ENCODE results near the gene FRMPD4. TPM values are rescaled to one million over a fixed set of nuclear protein-coding genes. Genes with fewer than 3 reads are reported as not detected.

The FRMPD4 gene
- total and polyA plus RNA-seq, 2 experiments from 2014 or later, result 0.19 to 0.80 TPM

DNA sequence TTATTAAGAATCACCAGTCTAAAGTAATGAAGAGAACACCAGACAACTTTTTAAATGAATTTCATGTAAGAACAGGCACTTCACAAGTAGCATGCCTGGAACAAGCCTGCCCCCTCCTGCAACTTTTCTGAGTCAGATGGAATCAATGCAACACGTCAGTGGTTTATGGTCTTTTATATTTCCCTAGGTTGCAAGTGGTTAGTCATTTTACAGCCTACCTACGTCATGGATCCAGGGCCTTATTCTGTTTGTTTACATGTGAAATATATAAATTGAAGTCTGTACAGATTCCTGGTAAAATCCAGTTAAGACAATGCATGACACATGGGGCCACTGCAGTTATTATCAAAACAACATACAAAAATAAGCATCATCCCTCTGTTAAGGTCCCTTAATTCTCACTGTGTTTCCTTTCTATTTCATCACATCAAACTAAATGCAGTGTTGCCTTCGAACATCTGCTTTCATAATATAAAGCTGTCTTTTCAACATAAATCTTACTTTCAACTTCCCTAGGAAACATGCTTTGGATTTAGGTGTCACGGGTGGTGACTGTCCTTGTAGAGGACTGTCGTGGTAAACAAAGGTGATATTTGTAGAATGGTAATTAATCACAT lies 309.3 kb downstream of the FRMPD4 start (continued):
- TF ChIP-seq, protein P1, sequence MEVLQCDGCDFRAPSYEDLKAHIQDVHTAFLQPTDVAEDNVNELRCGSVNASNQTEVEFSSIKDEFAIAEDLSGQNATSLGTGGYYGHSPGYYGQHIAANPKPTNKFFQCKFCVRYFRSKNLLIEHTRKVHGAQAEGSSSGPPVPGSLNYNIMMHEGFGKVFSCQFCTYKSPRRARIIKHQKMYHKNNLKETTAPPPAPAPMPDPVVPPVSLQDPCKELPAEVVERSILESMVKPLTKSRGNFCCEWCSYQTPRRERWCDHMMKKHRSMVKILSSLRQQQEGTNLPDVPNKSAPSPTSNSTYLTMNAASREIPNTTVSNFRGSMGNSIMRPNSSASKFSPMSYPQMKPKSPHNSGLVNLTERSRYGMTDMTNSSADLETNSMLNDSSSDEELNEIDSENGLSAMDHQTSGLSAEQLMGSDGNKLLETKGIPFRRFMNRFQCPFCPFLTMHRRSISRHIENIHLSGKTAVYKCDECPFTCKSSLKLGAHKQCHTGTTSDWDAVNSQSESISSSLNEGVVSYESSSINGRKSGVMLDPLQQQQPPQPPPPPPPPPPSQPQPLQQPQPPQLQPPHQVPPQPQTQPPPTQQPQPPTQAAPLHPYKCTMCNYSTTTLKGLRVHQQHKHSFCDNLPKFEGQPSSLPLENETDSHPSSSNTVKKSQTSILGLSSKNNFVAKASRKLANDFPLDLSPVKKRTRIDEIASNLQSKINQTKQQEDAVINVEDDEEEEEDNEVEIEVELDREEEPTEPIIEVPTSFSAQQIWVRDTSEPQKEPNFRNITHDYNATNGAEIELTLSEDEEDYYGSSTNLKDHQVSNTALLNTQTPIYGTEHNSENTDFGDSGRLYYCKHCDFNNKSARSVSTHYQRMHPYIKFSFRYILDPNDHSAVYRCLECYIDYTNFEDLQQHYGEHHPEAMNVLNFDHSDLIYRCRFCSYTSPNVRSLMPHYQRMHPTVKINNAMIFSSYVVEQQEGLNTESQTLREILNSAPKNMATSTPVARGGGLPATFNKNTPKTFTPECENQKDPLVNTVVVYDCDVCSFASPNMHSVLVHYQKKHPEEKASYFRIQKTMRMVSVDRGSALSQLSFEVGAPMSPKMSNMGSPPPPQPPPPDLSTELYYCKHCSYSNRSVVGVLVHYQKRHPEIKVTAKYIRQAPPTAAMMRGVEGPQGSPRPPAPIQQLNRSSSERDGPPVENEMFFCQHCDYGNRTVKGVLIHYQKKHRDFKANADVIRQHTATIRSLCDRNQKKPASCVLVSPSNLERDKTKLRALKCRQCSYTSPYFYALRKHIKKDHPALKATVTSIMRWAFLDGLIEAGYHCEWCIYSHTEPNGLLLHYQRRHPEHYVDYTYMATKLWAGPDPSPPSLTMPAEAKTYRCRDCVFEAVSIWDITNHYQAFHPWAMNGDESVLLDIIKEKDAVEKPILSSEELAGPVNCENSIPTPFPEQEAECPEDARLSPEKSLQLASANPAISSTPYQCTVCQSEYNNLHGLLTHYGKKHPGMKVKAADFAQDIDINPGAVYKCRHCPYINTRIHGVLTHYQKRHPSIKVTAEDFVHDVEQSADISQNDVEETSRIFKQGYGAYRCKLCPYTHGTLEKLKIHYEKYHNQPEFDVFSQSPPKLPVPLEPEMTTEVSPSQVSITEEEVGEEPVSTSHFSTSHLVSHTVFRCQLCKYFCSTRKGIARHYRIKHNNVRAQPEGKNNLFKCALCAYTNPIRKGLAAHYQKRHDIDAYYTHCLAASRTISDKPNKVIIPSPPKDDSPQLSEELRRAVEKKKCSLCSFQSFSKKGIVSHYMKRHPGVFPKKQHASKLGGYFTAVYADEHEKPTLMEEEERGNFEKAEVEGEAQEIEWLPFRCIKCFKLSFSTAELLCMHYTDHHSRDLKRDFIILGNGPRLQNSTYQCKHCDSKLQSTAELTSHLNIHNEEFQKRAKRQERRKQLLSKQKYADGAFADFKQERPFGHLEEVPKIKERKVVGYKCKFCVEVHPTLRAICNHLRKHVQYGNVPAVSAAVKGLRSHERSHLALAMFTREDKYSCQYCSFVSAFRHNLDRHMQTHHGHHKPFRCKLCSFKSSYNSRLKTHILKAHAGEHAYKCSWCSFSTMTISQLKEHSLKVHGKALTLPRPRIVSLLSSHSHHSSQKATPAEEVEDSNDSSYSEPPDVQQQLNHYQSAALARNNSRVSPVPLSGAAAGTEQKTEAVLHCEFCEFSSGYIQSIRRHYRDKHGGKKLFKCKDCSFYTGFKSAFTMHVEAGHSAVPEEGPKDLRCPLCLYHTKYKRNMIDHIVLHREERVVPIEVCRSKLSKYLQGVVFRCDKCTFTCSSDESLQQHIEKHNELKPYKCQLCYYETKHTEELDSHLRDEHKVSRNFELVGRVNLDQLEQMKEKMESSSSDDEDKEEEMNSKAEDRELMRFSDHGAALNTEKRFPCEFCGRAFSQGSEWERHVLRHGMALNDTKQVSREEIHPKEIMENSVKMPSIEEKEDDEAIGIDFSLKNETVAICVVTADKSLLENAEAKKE (CRISPR knock-in tag; IDR thresholded peaks at IDR 0.05), result no peak
- no peak for TF ChIP-seq POLR2AphosphoS5 (IDR thresholded peaks at IDR 0.05; ENCODE audit: low read depth)
- TF ChIP-seq, protein P2, sequence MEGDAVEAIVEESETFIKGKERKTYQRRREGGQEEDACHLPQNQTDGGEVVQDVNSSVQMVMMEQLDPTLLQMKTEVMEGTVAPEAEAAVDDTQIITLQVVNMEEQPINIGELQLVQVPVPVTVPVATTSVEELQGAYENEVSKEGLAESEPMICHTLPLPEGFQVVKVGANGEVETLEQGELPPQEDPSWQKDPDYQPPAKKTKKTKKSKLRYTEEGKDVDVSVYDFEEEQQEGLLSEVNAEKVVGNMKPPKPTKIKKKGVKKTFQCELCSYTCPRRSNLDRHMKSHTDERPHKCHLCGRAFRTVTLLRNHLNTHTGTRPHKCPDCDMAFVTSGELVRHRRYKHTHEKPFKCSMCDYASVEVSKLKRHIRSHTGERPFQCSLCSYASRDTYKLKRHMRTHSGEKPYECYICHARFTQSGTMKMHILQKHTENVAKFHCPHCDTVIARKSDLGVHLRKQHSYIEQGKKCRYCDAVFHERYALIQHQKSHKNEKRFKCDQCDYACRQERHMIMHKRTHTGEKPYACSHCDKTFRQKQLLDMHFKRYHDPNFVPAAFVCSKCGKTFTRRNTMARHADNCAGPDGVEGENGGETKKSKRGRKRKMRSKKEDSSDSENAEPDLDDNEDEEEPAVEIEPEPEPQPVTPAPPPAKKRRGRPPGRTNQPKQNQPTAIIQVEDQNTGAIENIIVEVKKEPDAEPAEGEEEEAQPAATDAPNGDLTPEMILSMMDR (conservative IDR thresholded peaks at IDR 0.05; ENCODE audit: low read depth in 2 of 2), result 0 out of 4 replicates have a peak, but pooled peaks of 1 of the 2 experiments have one; percentile 25

DNA sequence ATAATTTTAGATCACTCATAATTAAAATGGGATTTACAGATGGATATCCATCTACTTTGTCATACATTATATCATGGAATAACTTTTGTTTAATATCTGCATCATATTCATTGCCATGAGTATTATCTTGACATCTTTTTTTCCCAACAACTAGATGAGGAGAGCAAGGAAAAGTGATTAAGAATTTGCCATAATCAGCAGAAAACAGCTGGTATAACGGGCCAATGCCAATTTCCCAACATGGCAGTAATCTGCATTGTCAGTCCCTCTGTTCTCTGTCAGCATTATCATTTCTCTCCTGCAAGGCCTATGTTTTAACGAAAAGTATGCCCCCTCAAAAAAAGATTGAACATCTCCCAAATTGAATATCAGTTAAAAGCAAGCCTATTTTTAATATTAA lies 314.0 kb downstream of the FRMPD4 start:
- Mint-ChIP-seq H3K9me3 (no peaks in the 10 kb centered on the region), H3K4me1 (no peaks in the 10 kb centered on the region), H3K4me3 (no peak overlapping the region), H3K36me3 (ENCODE audit: low read depth) (no peaks in the 10 kb centered on the region), H3K27ac (no peak overlapping the region), H3K27me3 (ENCODE audit: insufficient read depth, low read depth, poor library complexity) (peaks cover 3% of the 10 kb centered on the region)
- DNase-seq (ENCODE audit: low spot score), result no peak
- Histone ChIP-seq H2AFZ (no peak overlapping the region), H3K36me3 (ENCODE audit: insufficient read depth) (no peaks in the 10 kb centered on the region), H3F3A (replicated peaks; ENCODE audit: low read depth) (no peaks in the 10 kb centered on the region), H3K4me3 (no peak overlapping the region), H3K4me1 (ENCODE audit: insufficient read depth) (no peaks in the 10 kb centered on the region), H4K20me1 (replicated peaks; ENCODE audit: insufficient read depth) (no peaks in the 10 kb centered on the region), H3K79me2 (replicated peaks; ENCODE audit: insufficient read depth) (no peaks in the 10 kb centered on the region), H3K4me2 (no peak overlapping the region), H3K27ac (ENCODE audit: low read depth) (no peak overlapping the region), H3K9me2 (ENCODE audit: insufficient read depth) (no peaks in the 10 kb centered on the region), H3K27me3 (ENCODE audit: insufficient read depth) (no peaks in the 10 kb centered on the region)
- no peak for ATAC-seq
- TF ChIP-seq, protein P2 (conservative IDR thresholded peaks at IDR 0.05; ENCODE audit: low read depth in 2 of 2), result no peak
- TF ChIP-seq POLR2AphosphoS5 (IDR thresholded peaks at IDR 0.05; ENCODE audit: low read depth) (no peak), STAT1 (IDR thresholded peaks at IDR 0.05; ENCODE audit: unreplicated experiment) (no peak), ZNF114 (CRISPR knock-in tag; IDR thresholded peaks at IDR 0.05) (no peak), NANOG (IDR thresholded peaks at IDR 0.05; ENCODE audit: borderline replicate concordance) (no peak), ZNF331 (CRISPR knock-in tag; IDR thresholded peaks at IDR 0.05; ENCODE audit: low read depth) (no peak)
- TF ChIP-seq, protein P3, sequence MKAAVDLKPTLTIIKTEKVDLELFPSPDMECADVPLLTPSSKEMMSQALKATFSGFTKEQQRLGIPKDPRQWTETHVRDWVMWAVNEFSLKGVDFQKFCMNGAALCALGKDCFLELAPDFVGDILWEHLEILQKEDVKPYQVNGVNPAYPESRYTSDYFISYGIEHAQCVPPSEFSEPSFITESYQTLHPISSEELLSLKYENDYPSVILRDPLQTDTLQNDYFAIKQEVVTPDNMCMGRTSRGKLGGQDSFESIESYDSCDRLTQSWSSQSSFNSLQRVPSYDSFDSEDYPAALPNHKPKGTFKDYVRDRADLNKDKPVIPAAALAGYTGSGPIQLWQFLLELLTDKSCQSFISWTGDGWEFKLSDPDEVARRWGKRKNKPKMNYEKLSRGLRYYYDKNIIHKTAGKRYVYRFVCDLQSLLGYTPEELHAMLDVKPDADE (IDR thresholded peaks at IDR 0.05), result no peak

Measured in GM23338 (cell line).